ENCODE data around the gene CTXND2. TPM values are rescaled to one million over a fixed set of nuclear protein-coding genes. Genes with fewer than 3 reads are reported as not detected.
"Not testable (repeated sequence)": the region's sequence is repeated elsewhere in the genome, so short reads cannot be mapped to it uniquely, and the experiment has no call there.

CTXND2 gene
- total and polyA plus RNA-seq, 8 donors, result not detected

DNA sequence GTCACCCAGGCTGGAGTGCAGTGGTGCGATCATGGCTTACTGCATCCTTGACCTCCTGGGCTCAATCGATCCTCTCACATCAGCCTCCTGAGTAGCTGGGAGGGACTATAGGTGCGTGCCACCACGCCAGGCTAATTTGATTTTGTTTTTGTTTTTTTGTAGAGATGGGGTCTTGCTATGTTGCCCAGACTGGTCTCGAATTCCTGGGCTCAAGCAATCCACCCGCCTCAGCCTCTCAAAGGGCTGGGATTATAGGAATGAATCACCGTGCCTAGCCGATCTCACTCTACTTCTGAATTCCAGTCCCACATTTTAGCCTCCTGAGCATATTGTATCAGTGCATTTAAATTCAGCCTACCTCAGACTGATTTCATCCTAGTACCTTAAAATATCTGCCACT lies 1.8 kb downstream of the CTXND2 start:
- no peak overlapping the region for H3K4me3 ChIP-seq
- intact Hi-C loops (cut with DNase I; ENCODE audit: low total_unique reads), result no loop called here
- no peaks in the 10 kb centered on the region for H3K4me1 ChIP-seq
- WGBS, 5 donors, result 88 to 99% (median 90%) methylated on average over 8 of the region's 8 CpGs
- DNase-seq, result no peak
- no peaks in the 10 kb centered on the region for H3K27me3 ChIP-seq
- H3K9me3 ChIP-seq, result no peaks in the 10 kb centered on the region
- TF ChIP-seq EP300 (IDR thresholded peaks at IDR 0.05) (no peak), POLR2A (IDR thresholded peaks at IDR 0.05) (no peak), POLR2AphosphoS5 (IDR thresholded peaks at IDR 0.05) (no peak)
- TF ChIP-seq, protein P1, sequence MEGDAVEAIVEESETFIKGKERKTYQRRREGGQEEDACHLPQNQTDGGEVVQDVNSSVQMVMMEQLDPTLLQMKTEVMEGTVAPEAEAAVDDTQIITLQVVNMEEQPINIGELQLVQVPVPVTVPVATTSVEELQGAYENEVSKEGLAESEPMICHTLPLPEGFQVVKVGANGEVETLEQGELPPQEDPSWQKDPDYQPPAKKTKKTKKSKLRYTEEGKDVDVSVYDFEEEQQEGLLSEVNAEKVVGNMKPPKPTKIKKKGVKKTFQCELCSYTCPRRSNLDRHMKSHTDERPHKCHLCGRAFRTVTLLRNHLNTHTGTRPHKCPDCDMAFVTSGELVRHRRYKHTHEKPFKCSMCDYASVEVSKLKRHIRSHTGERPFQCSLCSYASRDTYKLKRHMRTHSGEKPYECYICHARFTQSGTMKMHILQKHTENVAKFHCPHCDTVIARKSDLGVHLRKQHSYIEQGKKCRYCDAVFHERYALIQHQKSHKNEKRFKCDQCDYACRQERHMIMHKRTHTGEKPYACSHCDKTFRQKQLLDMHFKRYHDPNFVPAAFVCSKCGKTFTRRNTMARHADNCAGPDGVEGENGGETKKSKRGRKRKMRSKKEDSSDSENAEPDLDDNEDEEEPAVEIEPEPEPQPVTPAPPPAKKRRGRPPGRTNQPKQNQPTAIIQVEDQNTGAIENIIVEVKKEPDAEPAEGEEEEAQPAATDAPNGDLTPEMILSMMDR (IDR thresholded peaks at IDR 0.05), result no peak
- H3K27ac ChIP-seq, result no peak overlapping the region
- H3K36me3 ChIP-seq, result no peaks in the 10 kb centered on the region

DNA sequence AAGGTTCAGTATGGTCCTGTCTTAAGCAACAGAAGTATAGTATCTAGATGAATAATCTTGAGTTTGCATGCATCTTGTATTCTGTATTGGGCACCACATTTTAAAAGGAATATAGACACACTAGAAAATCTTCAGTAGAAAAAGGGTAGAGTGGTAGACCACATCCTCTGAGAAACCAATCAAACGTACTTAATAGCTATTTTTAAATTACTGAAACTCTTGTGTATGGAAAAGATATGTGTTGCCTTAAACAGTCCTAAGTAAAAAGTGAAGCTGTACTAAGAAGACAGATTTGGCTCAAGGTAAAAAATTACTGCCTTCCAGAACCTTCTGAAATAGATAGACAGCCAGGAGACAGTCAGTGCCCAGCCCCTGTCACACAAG lies 3.1 kb downstream of the CTXND2 start:
- DNase-seq, result no peak
- no peak overlapping the region for H3K4me3 ChIP-seq
- TF ChIP-seq POLR2AphosphoS5 (IDR thresholded peaks at IDR 0.05) (no peak), EP300 (IDR thresholded peaks at IDR 0.05) (no peak), POLR2A (IDR thresholded peaks at IDR 0.05) (no peak)
- TF ChIP-seq, protein P1 (IDR thresholded peaks at IDR 0.05), result no peak
- no peaks in the 10 kb centered on the region for H3K36me3 ChIP-seq
- 52 to 76% (median 65%) methylated on average over 1 of the region's 1 CpG for WGBS, 5 donors
- H3K27me3 ChIP-seq, result no peaks in the 10 kb centered on the region
- no peak overlapping the region for H3K27ac ChIP-seq
- no peaks in the 10 kb centered on the region for H3K9me3 ChIP-seq
- H3K4me1 ChIP-seq, result no peaks in the 10 kb centered on the region
- intact Hi-C loops (cut with DNase I; ENCODE audit: low total_unique reads), result no loop called here

DNA sequence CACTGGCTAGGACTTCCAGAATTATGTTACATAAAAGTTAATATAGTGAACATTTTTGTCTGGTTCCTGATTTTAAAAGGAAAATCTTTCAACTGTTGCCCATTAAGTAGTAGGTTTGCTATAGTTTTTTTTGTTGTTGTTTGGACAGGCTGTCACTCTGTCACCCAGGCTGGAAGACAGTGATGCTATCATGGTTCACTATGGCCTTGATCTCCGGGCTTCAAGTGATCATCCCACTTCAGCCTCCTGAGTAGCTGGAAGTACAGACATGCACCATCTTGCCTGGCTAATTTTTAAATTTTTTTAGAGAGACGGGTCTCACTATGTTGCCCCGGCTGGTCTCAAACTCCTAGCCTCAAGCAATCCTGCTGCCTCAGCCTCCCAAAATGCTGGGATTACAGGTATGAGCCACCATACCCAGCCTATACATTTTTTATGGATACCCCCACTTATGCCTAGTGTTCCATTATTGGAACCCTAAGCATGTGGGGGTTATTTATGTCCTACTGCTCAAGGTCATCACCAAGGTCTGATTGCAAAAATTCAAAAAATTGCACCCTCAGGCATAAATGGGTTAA lies 6.5 kb downstream of the CTXND2 start:
- intact Hi-C loops (cut with DNase I; ENCODE audit: low total_unique reads), result no loop called here
- Histone ChIP-seq H3K4me3 (no peak overlapping the region), H3K9me3 (no peaks in the 10 kb centered on the region), H3K27me3 (no peaks in the 10 kb centered on the region), H3K36me3 (no peaks in the 10 kb centered on the region), H3K27ac (no peak overlapping the region), H3K4me1 (no peaks in the 10 kb centered on the region)
- no peak for DNase-seq
- WGBS, 5 donors, result 92 to 97% (median 97%) methylated on average over 3 of the region's 3 CpGs
- TF ChIP-seq, protein P1 (IDR thresholded peaks at IDR 0.05), result no peak
- TF ChIP-seq POLR2AphosphoS5 (IDR thresholded peaks at IDR 0.05) (no peak), EP300 (IDR thresholded peaks at IDR 0.05) (no peak), POLR2A (IDR thresholded peaks at IDR 0.05) (no peak)

- Histone ChIP-seq H3K27ac (no peak overlapping the region), H3K36me3 (no peaks in the 10 kb centered on the region)
- 75 to 96% (median 88%) methylated on average over 4 of the region's 4 CpGs for WGBS, 5 donors
Measured at GRCh38 chr1:150895618-150896017, 8.7 kb downstream of the CTXND2 start.

DNA sequence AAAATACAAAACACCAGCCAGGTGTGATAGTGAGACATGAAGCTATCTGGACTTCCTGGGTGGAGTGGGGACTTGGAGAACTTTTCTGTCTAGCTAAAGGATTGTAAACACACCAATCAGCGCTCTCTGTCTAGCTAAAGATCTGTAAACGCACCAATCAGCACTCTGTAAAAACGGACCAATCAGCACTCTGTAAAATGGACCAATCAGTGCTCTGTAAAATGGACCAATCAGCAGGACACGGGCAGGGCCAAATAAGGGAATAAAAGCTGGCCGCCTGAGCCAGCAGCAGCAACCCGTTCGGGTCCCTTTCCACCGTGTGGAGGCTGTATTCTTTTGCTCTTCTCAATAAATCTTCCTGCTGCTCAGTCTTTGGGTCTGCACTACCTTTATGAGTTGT lies 12.9 kb downstream of the CTXND2 start:
- intact Hi-C loops (cut with DNase I; ENCODE audit: low total_unique reads); H3K27me3 ChIP-seq; DNase-seq; H3K27ac ChIP-seq; H3K4me3 ChIP-seq; H3K9me3 ChIP-seq; H3K4me1 ChIP-seq; H3K36me3 ChIP-seq: not testable (repeated sequence)
- WGBS, 5 donors, result 81 to 94% (median 91%) methylated on average over 8 of the region's 8 CpGs

More at GRCh38 chr1:150895618-150896017, 8.7 kb downstream of the CTXND2 start:
- no peak for TF ChIP-seq POLR2A (IDR thresholded peaks at IDR 0.05)
- TF ChIP-seq EP300 (IDR thresholded peaks at IDR 0.05), result no peak
- TF ChIP-seq, protein P1 (IDR thresholded peaks at IDR 0.05), result no peak
- TF ChIP-seq POLR2AphosphoS5 (IDR thresholded peaks at IDR 0.05), result no peak
- intact Hi-C loops (cut with DNase I; ENCODE audit: low total_unique reads), result no loop called here
- Histone ChIP-seq H3K4me1 (no peaks in the 10 kb centered on the region), H3K4me3 (no peak overlapping the region), H3K27me3 (no peaks in the 10 kb centered on the region), H3K9me3 (no peaks in the 10 kb centered on the region)
- no peak for DNase-seq

All from stomach (tissue), 9 donors.